Neuronal stem cell (in vitro differentiated cells): ENCODE measurements around the gene MAML2.

Source experiments
- DNase-seq: peaks from one replicate; pipeline ENCODE4 v3.0.0-alpha.2; 2013; ENCODE audit warnings: low spot score
- H2AFZ ChIP-seq: one replicate; pipeline ENCODE4 v1.6.1; 2013; ENCODE audit warnings: mild to moderate bottlenecking, low read length, inconsistent platforms
- H2AK5ac ChIP-seq: 2 replicates; pipeline ENCODE4 v1.6.1; 2013; ENCODE audit warnings: low read depth, mild to moderate bottlenecking, inconsistent platforms, low read length, moderate library complexity, mixed read lengths
- H2BK120ac ChIP-seq: 2 replicates; pipeline ENCODE4 v1.6.1; 2013; ENCODE audit warnings: low read depth, mild to moderate bottlenecking, inconsistent platforms, low read length, moderate library complexity, mixed read lengths
- H2BK12ac ChIP-seq: one replicate; pipeline ENCODE4 v1.6.1; 2013; ENCODE audit warnings: low read length, inconsistent platforms
- H2BK15ac ChIP-seq: 2 replicates; pipeline ENCODE4 v1.6.1; 2013; ENCODE audit warnings: mild to moderate bottlenecking, low read length, inconsistent platforms, mixed read lengths
- H2BK5ac ChIP-seq: one replicate; pipeline ENCODE4 v1.6.1; 2013; ENCODE audit warnings: inconsistent platforms, mild to moderate bottlenecking, low read length, moderate library complexity
- H3K14ac ChIP-seq: one replicate; pipeline ENCODE4 v1.6.1; 2013; ENCODE audit warnings: low read length, inconsistent platforms
- H3K18ac ChIP-seq: 2 replicates; pipeline ENCODE4 v1.6.1; 2013; ENCODE audit warnings: low read length, inconsistent platforms
- H3K23ac ChIP-seq: 2 replicates; pipeline ENCODE4 v1.6.1; 2013; ENCODE audit warnings: low read depth, mild to moderate bottlenecking, mixed read lengths, low read length, inconsistent platforms; ENCODE audit not compliant: poor library complexity
- H3K27ac ChIP-seq: replicated peaks from 3 replicates; pipeline ENCODE4 v1.5.1; 2013; ENCODE audit warnings: low read length, inconsistent platforms
- H3K27me3 ChIP-seq, 3 experiments: 2 replicates each; pipeline ENCODE4 v1.6.1; 2013; ENCODE audit warnings: low read length in 3 of 3, mild to moderate bottlenecking in 2 of 3, inconsistent platforms in 1 of 3, low read depth in 1 of 3, mixed read lengths in 1 of 3, moderate library complexity in 1 of 3; ENCODE audit not compliant: control insufficient read depth in 3 of 3, insufficient read depth in 3 of 3
- H3K36me3 ChIP-seq, 2 donors: replicated peaks in 1 of 2; 2 replicates each; pipeline ENCODE4 v1.6.1; 2013; ENCODE audit warnings: low read length in 2 of 2; ENCODE audit not compliant: control insufficient read depth in 2 of 2, insufficient read depth in 2 of 2
- H3K4ac ChIP-seq: 2 replicates; pipeline ENCODE4 v1.6.1; 2013; ENCODE audit warnings: inconsistent platforms, mild to moderate bottlenecking, low read length, moderate library complexity
- H3K4me1 ChIP-seq, 2 donors: 1 replicate in 1 of 2; 2 replicates in 1 of 2; pipeline ENCODE4 v1.6.1; 2013; ENCODE audit warnings: low read length in 2 of 2, low read depth in 1 of 2; ENCODE audit not compliant: control insufficient read depth in 2 of 2, insufficient read depth in 1 of 2
- H3K4me2 ChIP-seq: one replicate; pipeline ENCODE4 v1.6.1; 2013; ENCODE audit warnings: mild to moderate bottlenecking, low read length, inconsistent platforms; ENCODE audit not compliant: insufficient read depth, poor library complexity, severe bottlenecking
- H3K4me3 ChIP-seq, 2 donors: 2 replicates each; pipeline ENCODE4 v1.5.1; 2013; ENCODE audit warnings: low read length in 2 of 2, mild to moderate bottlenecking in 2 of 2, inconsistent platforms in 1 of 2, moderate library complexity in 1 of 2
- H3K79me1 ChIP-seq: one replicate; pipeline ENCODE4 v1.6.1; 2013; ENCODE audit warnings: low read depth, mild to moderate bottlenecking, inconsistent platforms, low read length, moderate library complexity
- H3K9ac ChIP-seq: one replicate; pipeline ENCODE4 v1.6.1; 2013; ENCODE audit warnings: mild to moderate bottlenecking, low read depth, low read length, inconsistent platforms; ENCODE audit not compliant: poor library complexity
- H3K9me3 ChIP-seq, 2 donors: replicated peaks in 1 of 2; 2 replicates each; pipeline versions ENCODE3 to v1.6.1; 2013; ENCODE audit warnings: low read length in 2 of 2, mild to moderate bottlenecking in 2 of 2, inconsistent platforms in 1 of 2, low read depth in 1 of 2, mixed read lengths in 1 of 2, moderate library complexity in 1 of 2; ENCODE audit not compliant: control insufficient read depth in 2 of 2, insufficient read depth in 1 of 2
- H4K8ac ChIP-seq: one replicate; pipeline ENCODE4 v1.6.1; 2013; ENCODE audit warnings: low read depth, mild to moderate bottlenecking, inconsistent platforms, low read length, moderate library complexity
- H4K91ac ChIP-seq: one replicate; pipeline ENCODE4 v1.6.1; 2013; ENCODE audit warnings: low read length, low read depth, mild to moderate bottlenecking, inconsistent platforms; ENCODE audit not compliant: poor library complexity
- WGBS, 2 donors: extraction: QIAGEN DNeasy Blood & Tissue Kit; methylation state at CpG; one replicate each; pipeline ENCODE4 v1.1.7; 2013; ENCODE audit warnings: missing lambda C conversion rate in 2 of 2, mixed read lengths in 1 of 2; ENCODE audit not compliant: insufficient read length in 2 of 2, insufficient replicate concordance in 1 of 2; ENCODE audit errors: extremely low coverage in 2 of 2; 5-methylcytosine and 5-hydroxymethylcytosine counted together

MAML2 gene

GRCh38 chr11:95984072-95984471, 358.9 kb downstream of the MAML2 start:
- Histone ChIP-seq H3K23ac (no peak overlapping the region), H3K18ac (no peak overlapping the region), H4K91ac (no peak overlapping the region), H3K36me3 (peaks cover 2 to 59% of the 10 kb centered on the region in 2 donors), H2BK5ac (no peak overlapping the region), H3K27ac (no peak overlapping the region), H3K27me3 (no peaks in the 10 kb centered on the region), H3K4ac (no peak overlapping the region), H3K4me3 (no peak overlapping the region), H3K9ac (no peak overlapping the region), H4K8ac (no peak overlapping the region), H2BK120ac (no peak overlapping the region), H3K14ac (no peak overlapping the region), H3K9me3 (no peaks in the 10 kb centered on the region), H2AK5ac (no peak overlapping the region), H3K4me1 (peaks cover 2 to 22% of the 10 kb centered on the region in 2 donors), H2BK15ac (no peak overlapping the region), H2BK12ac (no peak overlapping the region), H3K79me1 (no peaks in the 10 kb centered on the region), H3K4me2 (no peak overlapping the region), H2AFZ (no peak overlapping the region)
- WGBS, 2 donors: no CpG with 5 or more reads among the region's 2 CpGs
- DNase-seq: no peak

GRCh38 chr11:95977534-95978174, 365.3 kb downstream of the MAML2 start:
- H2BK12ac ChIP-seq: no peak overlapping the region
- H3K4me2 ChIP-seq: no peak overlapping the region
- H3K4ac ChIP-seq: no peak overlapping the region
- no peak overlapping the region for H3K27ac ChIP-seq
- no peaks in the 10 kb centered on the region for H3K27me3 ChIP-seq
- no peak overlapping the region for H4K91ac ChIP-seq
- no peak overlapping the region for H2BK5ac ChIP-seq
- no peak overlapping the region for H3K23ac ChIP-seq
- no CpG with 5 or more reads among the region's 6 CpGs for WGBS, 2 donors
- H3K36me3 ChIP-seq: peaks cover 2 to 49% of the 10 kb centered on the region in 2 donors
- no peak overlapping the region for H4K8ac ChIP-seq
- no peak for DNase-seq
- no peak overlapping the region for H3K9ac ChIP-seq
- H3K79me1 ChIP-seq: no peaks in the 10 kb centered on the region
- no peak overlapping the region for H2BK15ac ChIP-seq
- H2BK120ac ChIP-seq: no peak overlapping the region
- no peaks in the 10 kb centered on the region for H3K9me3 ChIP-seq
- H2AFZ ChIP-seq: no peak overlapping the region
- no peak overlapping the region for H3K18ac ChIP-seq
- no peak overlapping the region for H3K4me3 ChIP-seq
- no peak overlapping the region for H3K14ac ChIP-seq
- no peak overlapping the region for H2AK5ac ChIP-seq
- peaks cover 1 to 2% of the 10 kb centered on the region in 2 donors for H3K4me1 ChIP-seq

- no peak for DNase-seq
- no peak overlapping the region for H2AK5ac ChIP-seq
- H3K4me3 ChIP-seq: no peak overlapping the region
- H3K79me1 ChIP-seq: no peaks in the 10 kb centered on the region
- H3K4me2 ChIP-seq: no peak overlapping the region
- WGBS, 2 donors: no CpG with 5 or more reads among the region's 2 CpGs
- no peak overlapping the region for H3K18ac ChIP-seq
- H3K23ac ChIP-seq: no peak overlapping the region
- no peak overlapping the region for H2BK120ac ChIP-seq
- no peak overlapping the region for H3K27ac ChIP-seq
- H2BK12ac ChIP-seq: no peak overlapping the region
- peaks cover 2 to 40% of the 10 kb centered on the region in 2 donors for H3K36me3 ChIP-seq
- H2AFZ ChIP-seq: no peak overlapping the region
- no peak overlapping the region for H3K14ac ChIP-seq
- H3K27me3 ChIP-seq: no peaks in the 10 kb centered on the region
- H2BK5ac ChIP-seq: no peak overlapping the region
- no peak overlapping the region for H3K4ac ChIP-seq
- no peak overlapping the region for H2BK15ac ChIP-seq
- peaks cover 1 to 2% of the 10 kb centered on the region in 2 donors for H3K4me1 ChIP-seq
- H4K91ac ChIP-seq: no peak overlapping the region
- H3K9ac ChIP-seq: no peak overlapping the region
- H4K8ac ChIP-seq: no peak overlapping the region
- no peaks in the 10 kb centered on the region for H3K9me3 ChIP-seq
These were observed 366.4 kb downstream of the MAML2 start for GRCh38 chr11:95976550-95976949.

- H3K18ac ChIP-seq: no peak overlapping the region
- H3K4me1 ChIP-seq: peaks cover 1 to 2% of the 10 kb centered on the region in 2 donors
- no peak overlapping the region for H3K27ac ChIP-seq
- no peak overlapping the region for H2BK120ac ChIP-seq
- no peak overlapping the region for H2AFZ ChIP-seq
- no peak overlapping the region for H3K23ac ChIP-seq
- H3K4me2 ChIP-seq: no peak overlapping the region
- no peaks in the 10 kb centered on the region for H3K27me3 ChIP-seq
- H3K4me3 ChIP-seq: no peak overlapping the region
- H3K14ac ChIP-seq: no peak overlapping the region
- H4K91ac ChIP-seq: no peak overlapping the region
- H3K4ac ChIP-seq: no peak overlapping the region
- H3K36me3 ChIP-seq: peaks cover 2 to 30% of the 10 kb centered on the region in 2 donors
- no peak overlapping the region for H3K9ac ChIP-seq
- no peak overlapping the region for H2BK12ac ChIP-seq
- H2BK15ac ChIP-seq: no peak overlapping the region
- H4K8ac ChIP-seq: no peak overlapping the region
- H3K9me3 ChIP-seq: no peaks in the 10 kb centered on the region
- no peaks in the 10 kb centered on the region for H3K79me1 ChIP-seq
- H2AK5ac ChIP-seq: no peak overlapping the region
- DNase-seq: no peak
- WGBS, 2 donors: no CpG with 5 or more reads among the region's 5 CpGs
- H2BK5ac ChIP-seq: no peak overlapping the region
These were observed 367.7 kb downstream of the MAML2 start for GRCh38 chr11:95975343-95975742.
